GDM1 (cell line): ENCODE measurements around the gene FKBP5.
"Not testable (repeated sequence)": the region's sequence is repeated elsewhere in the genome, so short reads cannot be mapped to it uniquely, and the experiment has no call there.

ENCODE experiments used
- DNase-seq: peaks from one replicate; lab custom pipeline; 2025; lab: John Stamatoyannopoulos, UW

Gene FKBP5

GRCh38 chr6:35688605-35689322, at the start of gene FKBP5:
Gene FKBP5 (minus strand): TSS chr6:35688915. CDS start chr6:35642824, 46,091 bp downstream.
- peak; percentile 93 for DNase-seq

- peak; percentile 50 for DNase-seq
These were observed 48.9 kb upstream of the FKBP5 start for GRCh38 chr6:35737413-35738211.

DNA sequence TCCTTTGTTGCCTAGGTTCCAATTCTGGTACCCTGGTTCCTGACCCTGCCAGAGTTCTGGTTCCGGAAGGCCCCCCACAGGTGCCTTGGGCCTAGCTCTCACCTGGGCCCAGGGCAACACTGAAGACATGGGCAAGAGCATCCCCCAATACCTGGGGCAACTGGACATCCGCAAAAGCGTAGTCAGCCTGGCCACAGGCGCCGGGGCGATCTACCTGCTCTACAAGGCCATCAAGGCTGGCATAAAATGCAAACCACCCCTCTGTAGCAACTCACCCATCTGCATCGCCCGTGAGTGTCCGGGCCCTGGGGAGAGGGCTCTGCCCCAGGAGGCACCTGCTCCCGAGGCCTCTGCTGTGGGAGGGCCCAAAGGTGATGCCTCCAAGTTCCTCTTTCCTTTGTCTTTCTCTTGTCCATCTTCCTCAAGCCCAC, 48.3 kb upstream of the FKBP5 start, which contains the start of gene ARMC12:
Gene ARMC12, plus strand, starts transcription at position 51 of the 431 bp plus-strand sequence. Its CDS starts 77 bp downstream, at position 128.
- no peak for DNase-seq

- DNase-seq: peak; percentile 61
These were observed 47.7 kb upstream of the FKBP5 start for GRCh38 chr6:35736253-35736894.

- DNase-seq: no peak
These were observed 46.7 kb upstream of the FKBP5 start for GRCh38 chr6:35735452-35735851.

DNA sequence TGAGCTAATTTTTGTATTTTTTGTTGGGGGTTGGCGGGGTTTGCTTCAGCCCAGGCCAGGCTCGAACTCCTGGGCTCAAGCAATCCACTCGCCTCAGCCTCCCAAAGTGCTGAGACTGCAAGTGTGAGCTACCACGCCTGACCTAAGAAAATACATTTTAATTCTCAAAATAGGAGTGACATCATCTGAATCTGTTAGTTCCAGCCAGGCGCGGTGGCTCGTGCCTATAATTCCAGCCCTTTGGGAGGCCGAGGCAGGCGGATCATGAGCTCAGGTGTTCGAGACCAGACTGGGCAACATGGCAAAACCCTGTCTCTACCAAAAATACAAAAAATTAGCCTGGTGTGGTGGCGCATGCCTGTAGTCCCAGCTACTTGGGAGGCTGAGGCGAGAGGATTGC, 45.6 kb upstream of the FKBP5 start:
- DNase-seq: not testable (repeated sequence)

DNA sequence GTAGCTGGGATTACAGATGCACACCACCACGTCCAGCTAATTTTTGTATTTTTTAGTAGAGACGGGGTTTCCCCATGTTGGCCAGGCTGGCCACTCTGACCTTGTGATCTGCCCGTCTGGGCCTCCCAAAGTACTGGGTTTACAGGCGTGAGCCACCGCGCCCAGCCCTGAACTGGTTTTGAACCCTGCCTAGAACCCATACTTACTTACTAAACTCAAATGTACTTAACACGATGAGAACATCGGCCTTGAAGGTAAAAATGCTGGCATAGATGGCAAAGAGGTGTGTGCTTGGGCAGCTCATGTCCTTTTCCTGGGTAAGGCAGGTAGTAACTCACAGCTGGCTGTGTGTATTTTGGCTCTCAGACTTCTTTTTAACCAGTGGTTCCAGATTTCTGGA, 44.9 kb upstream of the FKBP5 start:
- no peak for DNase-seq

GRCh38 chr6:35731736-35732532, 43.2 kb upstream of the FKBP5 start:
- peak; percentile 82 for DNase-seq

- peak; percentile 89 for DNase-seq
These were observed 42.7 kb upstream of the FKBP5 start for GRCh38 chr6:35731414-35731735.

- DNase-seq: no peak
These were observed 42.2 kb upstream of the FKBP5 start for GRCh38 chr6:35730745-35731413.

- no peak for DNase-seq
These were observed 41.0 kb upstream of the FKBP5 start for GRCh38 chr6:35729722-35730121.

- DNase-seq: peak; percentile 69
These were observed 40.3 kb upstream of the FKBP5 start for GRCh38 chr6:35728683-35729678.

DNA sequence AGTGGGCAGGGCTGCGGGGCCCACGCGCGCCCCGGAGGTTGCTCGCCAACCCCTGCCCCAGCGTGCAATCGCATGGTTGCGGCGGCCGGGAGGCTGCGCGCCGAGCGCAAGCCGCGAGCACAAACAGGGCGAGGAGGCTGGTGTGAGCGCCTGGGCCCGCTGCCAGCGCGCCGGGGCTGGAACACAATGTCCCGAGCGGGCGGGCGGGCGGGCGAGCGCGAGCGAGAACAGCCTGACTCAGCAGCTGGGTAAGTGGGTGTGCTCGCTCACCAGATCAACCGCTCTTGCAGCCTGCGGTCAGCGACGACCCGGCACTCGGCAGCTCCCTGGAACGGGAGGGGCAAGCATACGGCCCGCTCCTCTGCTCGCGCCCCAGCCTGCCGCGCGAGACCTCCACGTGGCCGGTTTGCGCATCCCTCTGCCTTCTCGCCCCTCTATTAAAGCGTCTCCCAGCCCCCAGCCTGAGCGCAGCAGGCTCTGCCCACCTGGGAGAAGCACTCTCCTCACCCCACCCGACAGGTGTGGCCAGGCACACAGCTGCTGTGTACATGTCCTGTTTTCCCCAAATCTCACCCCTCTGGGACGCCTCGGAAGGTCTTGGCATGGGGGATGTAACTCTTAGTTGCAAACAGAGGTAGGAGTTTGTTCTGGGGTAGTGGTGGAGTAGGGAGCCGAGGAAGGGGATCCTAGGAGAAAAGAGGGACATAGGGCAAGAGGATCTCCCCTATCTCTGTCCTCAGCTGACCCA, 39.4 kb upstream of the FKBP5 start:
- DNase-seq: peak; percentile 96

DNA sequence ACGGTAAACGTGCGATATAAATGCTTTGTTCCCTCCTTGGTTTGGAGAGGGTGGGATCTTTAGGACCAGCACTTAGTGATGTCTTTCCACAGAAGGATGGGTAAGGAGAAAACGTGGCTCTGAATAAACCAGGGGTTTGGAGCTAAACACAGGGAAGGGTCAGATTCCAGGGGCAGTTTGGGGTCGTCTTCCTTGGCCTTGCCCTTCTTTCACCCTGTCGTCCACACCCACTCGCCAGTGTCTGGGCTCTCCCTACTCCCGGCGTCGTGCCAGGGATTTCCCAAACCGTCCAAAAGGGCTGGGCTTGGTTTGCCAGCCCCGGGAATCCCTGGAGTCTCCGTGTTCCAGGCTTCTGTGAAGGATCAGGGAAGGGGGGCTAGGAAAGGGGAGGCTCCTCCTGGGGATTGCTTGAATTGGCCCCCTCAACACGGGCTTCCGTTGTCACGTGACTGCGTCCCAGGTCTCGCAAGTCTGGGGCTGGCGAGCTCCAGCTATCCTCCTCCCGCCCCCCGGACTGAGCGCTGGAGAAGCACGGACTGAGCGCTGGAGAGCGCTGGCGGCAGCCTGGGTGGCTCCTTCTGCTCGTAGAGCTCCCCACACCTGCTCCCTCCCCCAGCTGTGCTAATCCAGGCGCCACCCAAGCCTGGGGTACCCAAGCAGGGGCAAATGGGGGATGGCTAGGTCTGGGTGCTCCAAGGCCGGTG, 38.7 kb upstream of the FKBP5 start:
- peak; percentile 69 for DNase-seq

DNA sequence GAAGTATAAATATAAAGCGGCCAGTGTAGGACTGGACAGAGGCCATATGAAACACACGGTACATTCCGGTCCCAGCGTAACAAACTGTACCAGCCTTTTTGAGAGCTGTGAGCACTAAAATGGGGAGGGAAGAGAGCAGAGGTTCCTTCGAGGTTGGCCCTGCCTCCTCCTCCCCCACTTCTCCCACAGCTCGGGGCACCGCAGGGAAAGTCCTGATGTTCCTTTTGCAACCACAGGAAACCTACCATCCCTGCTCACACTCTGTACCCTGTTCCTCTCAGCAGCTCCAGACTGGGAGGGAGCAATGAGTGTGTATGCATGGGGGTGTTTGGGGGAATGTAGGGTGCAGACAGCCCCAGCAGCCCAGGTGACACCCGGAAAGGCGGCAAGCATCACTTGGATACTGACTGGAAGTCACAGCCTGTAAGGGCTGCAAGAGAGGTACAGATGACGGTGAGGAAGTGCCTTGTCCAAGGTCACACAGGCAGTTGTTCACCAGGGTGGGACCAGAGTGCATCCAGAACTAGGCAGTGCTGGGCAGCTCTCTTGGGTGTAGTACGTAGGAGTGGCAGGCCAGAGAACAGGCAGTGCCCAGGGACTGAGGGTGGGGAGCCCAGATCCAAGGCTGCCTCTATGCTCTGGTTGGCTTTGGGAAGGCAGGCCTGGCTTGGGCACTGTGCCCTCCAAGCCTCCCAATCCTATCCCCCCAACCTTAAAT, 37.2 kb upstream of the FKBP5 start:
- DNase-seq: peak; percentile 52

- no peak for DNase-seq
These were observed 36.5 kb upstream of the FKBP5 start for GRCh38 chr6:35725081-35725708.

DNA sequence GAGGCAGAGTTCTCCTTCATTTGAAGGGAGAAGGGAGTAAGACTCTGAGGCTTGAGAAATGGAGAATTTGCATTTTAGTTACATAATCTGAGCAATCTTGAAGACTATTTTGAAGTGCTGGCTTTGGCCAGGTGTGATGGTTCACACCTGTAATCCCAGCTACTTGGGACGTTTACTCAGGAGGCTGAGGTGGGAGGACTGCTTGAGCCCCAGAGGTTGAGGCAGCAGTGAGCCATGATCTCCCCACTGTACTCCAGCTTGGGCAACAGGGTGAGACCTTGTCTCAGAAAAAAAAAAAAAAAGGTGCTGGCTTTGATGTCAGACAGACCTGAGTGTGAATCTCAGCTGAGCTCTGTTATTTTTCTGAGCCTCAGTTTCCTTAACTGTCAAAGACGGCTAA, 35.8 kb upstream of the FKBP5 start:
- DNase-seq: no peak

GRCh38 chr6:35724059-35724458, 35.3 kb upstream of the FKBP5 start:
- no peak for DNase-seq
